HepG2 (cell line): ENCODE data around the gene ART5. TPM values are rescaled to one million over a fixed set of nuclear protein-coding genes. Genes with fewer than 3 reads are reported as not detected.

Experiments
- ATF2 ChIP-seq: sonication (generic); formaldehyde crosslinking; IDR thresholded peaks from 2 replicates; pipeline ENCODE4 v1.4.0; 2020; ENCODE audit warnings: missing genetic modification reagents
- BCLAF1 ChIP-seq: fragments of 450-650 bp; IDR thresholded peaks from 2 replicates; pipeline ENCODE4 v1.6.1; 2017; ENCODE audit warnings: mild to moderate bottlenecking
- DRAP1 ChIP-seq: IDR thresholded peaks from 2 replicates; pipeline ENCODE4 v1.6.1; 2016; ENCODE audit warnings: missing genetic modification reagents, missing compliant biosample characterization
- FOXP4 ChIP-seq: sonication (generic); formaldehyde crosslinking; IDR thresholded peaks from 2 replicates; pipeline ENCODE4 v1.4.0; 2020; ENCODE audit warnings: missing genetic modification reagents
- MYNN ChIP-seq: sonication (generic); formaldehyde crosslinking; IDR thresholded peaks from 2 replicates; pipeline ENCODE4 v1.4.0; 2020; ENCODE audit warnings: mild to moderate bottlenecking, low read depth, missing genetic modification reagents
- NCOA1 ChIP-seq: sonication (generic); formaldehyde crosslinking; IDR thresholded peaks from 2 replicates; pipeline ENCODE4 v1.9.0; 2021; ENCODE audit warnings: missing genetic modification reagents
- PBX3 ChIP-seq: sonication (generic); formaldehyde crosslinking; IDR thresholded peaks from 2 replicates; pipeline ENCODE4 v1.8.1; 2023; ENCODE audit warnings: missing genetic modification reagents, inconsistent platforms, borderline replicate concordance
- RERE ChIP-seq: IDR thresholded peaks from 2 replicates; pipeline ENCODE4 v1.6.1; 2016; ENCODE audit warnings: low read depth, missing genetic modification reagents, missing compliant biosample characterization
- SMAD9 ChIP-seq: sonication (generic); formaldehyde crosslinking; IDR thresholded peaks from 2 replicates; pipeline ENCODE4 v1.5.1; 2020; ENCODE audit warnings: mild to moderate bottlenecking, missing genetic modification reagents
- ZFP62 ChIP-seq: sonication (generic); formaldehyde crosslinking; IDR thresholded peaks from 2 replicates; pipeline ENCODE4 v1.4.0; 2020; ENCODE audit warnings: missing genetic modification reagents
- ZNF20 ChIP-seq: sonication (generic); formaldehyde crosslinking; IDR thresholded peaks from 2 replicates; pipeline ENCODE4 v1.4.0; 2020; ENCODE audit warnings: mild to moderate bottlenecking, moderate library complexity, missing genetic modification reagents
- ZNF703 ChIP-seq: sonication (generic); formaldehyde crosslinking; IDR thresholded peaks from 2 replicates; pipeline ENCODE4 v1.5.1; 2020; ENCODE audit warnings: missing genetic modification reagents, mild to moderate bottlenecking, moderate library complexity, borderline replicate concordance
- ZNF772 ChIP-seq: sonication (generic); formaldehyde crosslinking; IDR thresholded peaks from 2 replicates; pipeline ENCODE4 v1.5.0; 2020; ENCODE audit warnings: mild to moderate bottlenecking, missing genetic modification reagents
- ZNF781 ChIP-seq: sonication (generic); formaldehyde crosslinking; IDR thresholded peaks from 2 replicates; pipeline ENCODE4 v1.5.1; 2020; ENCODE audit warnings: borderline replicate concordance, mild to moderate bottlenecking, missing genetic modification reagents; ENCODE audit errors: not compliant biosample characterization
- polyA plus RNA-seq, 8 experiments: library from polyadenylated mRNA; depleted of rRNA in 3 of 8; stranded (reverse) in 7 of 8; unstranded in 1 of 8; fragments of >200 nt; fragmentation: Illumina TruSeq in 4 of 8; extraction: Trizol in 4 of 8; gene quantifications; 2 replicates each; pipeline versions ENCODE4 v1.2.1 to v1.2.3, GENCODE V29; 2011 to 2016; ENCODE audit warnings: low read depth in 4 of 8, missing spikeins in 1 of 8, mixed read lengths in 1 of 8; ENCODE audit not compliant: insufficient read depth in 1 of 8
- total RNA-seq, 5 experiments: library from RNA; depleted of rRNA; stranded (reverse); fragments of >200 nt; fragmentation: Illumina TruSeq; extraction: Trizol; gene quantifications; 2 replicates each; pipeline ENCODE4 v1.2.3, GENCODE V29; 2016; ENCODE audit warnings: low read depth in 1 of 5

The ART5 gene
- total and polyA plus RNA-seq, 2 of the 13 experiments (the other 11 are each of a cell fraction or from before 2014, with no cell fraction given): 0.55 to 0.93 TPM

- TF ChIP-seq ZNF772 (CRISPR knock-in tag) (no peak; the same call in 1 of the 2 replicates), ZFP62 (no peak), RERE (CRISPR knock-in tag) (no peak), BCLAF1 (no peak), FOXP4 (peak; percentile 49), PBX3 (CRISPR knock-in tag) (no peak), ATF2 (CRISPR knock-in tag) (no peak), SMAD9 (CRISPR knock-in tag) (no peak), NCOA1 (no peak), ZNF703 (CRISPR knock-in tag) (no peak), DRAP1 (CRISPR knock-in tag) (no peak), ZNF781 (CRISPR knock-in tag) (no peak), MYNN (CRISPR knock-in tag) (no peak; the same call in 1 of the 2 replicates), ZNF20 (CRISPR knock-in tag) (no peak)
Measured at GRCh38 chr11:3642071-3642951, 519 bp upstream of the ART5 start (continued).
